MCF 10A (cell line): ENCODE data around the gene SGCG. TPM values are rescaled to one million over a fixed set of nuclear protein-coding genes. Genes with fewer than 3 reads are reported as not detected.

Experiments used
- BruUV-seq: library from RNA; stranded (reverse); fragments of 400-500 nt; replicated peaks from 2 replicates; lab custom pipeline; 2021; lab: Mats Ljungman, UMichigan
- CTCF ChIA-PET: fragments of 300-600 bp; sonication (Branson Sonifier 250); formaldehyde crosslinking; extraction: SDS; loops from one replicate; lab custom pipeline; 2021; ENCODE audit warnings: antibody characterized with exemption, inconsistent platforms; lab: Yijun Ruan, JAX
- POLR2A ChIA-PET: fragments of 300-600, 350-650 bp; sonication (Branson Sonifier 250); formaldehyde crosslinking; extraction: SDS; loops from one replicate; lab custom pipeline; 2020; ENCODE audit warnings: antibody characterized with exemption, inconsistent platforms; lab: Yijun Ruan, JAX
- DNase-seq: peaks from one replicate; pipeline ENCODE4 v3.0.0-alpha.2; 2018; ENCODE audit not compliant: unreplicated experiment
- H3K27ac Mint-ChIP-seq: one replicate; pipeline ENCODE4 v1.8.0; 2022; ENCODE audit warnings: mild to moderate bottlenecking, low read depth, mixed read lengths; ENCODE audit not compliant: unreplicated experiment
- H3K27me3 Mint-ChIP-seq: one replicate; pipeline ENCODE4 v1.8.0; 2022; ENCODE audit warnings: mixed read lengths; ENCODE audit not compliant: insufficient read depth, unreplicated experiment
- H3K36me3 Mint-ChIP-seq: one replicate; pipeline ENCODE4 v1.8.0; 2022; ENCODE audit warnings: mild to moderate bottlenecking, moderate library complexity, mixed read lengths; ENCODE audit not compliant: insufficient read depth, unreplicated experiment
- H3K4me1 Mint-ChIP-seq: one replicate; pipeline ENCODE4 v1.8.0; 2022; ENCODE audit warnings: mixed read lengths; ENCODE audit not compliant: insufficient read depth, unreplicated experiment
- H3K4me3 Mint-ChIP-seq: one replicate; pipeline ENCODE4 v1.8.0; 2022; ENCODE audit warnings: mild to moderate bottlenecking, moderate library complexity, mixed read lengths; ENCODE audit not compliant: unreplicated experiment
- H3K9me3 Mint-ChIP-seq: one replicate; pipeline ENCODE4 v1.8.0; 2022; ENCODE audit warnings: mixed read lengths; ENCODE audit not compliant: unreplicated experiment
- intact Hi-C: fragments of 100-400 bp; cut with micrococcal nuclease; formaldehyde crosslinking; loops from 2 replicates; pipeline ENCODE4 v1.14.1; 2022
- total RNA-seq: library from RNA; stranded (reverse); gene quantifications from 2 replicates; pipeline ENCODE4 v1.2.3, GENCODE V29; 2022
- TF ChIP-seq, protein P1 (sequence below): fragments of 200-600 bp; IDR thresholded peaks from one replicate; pipeline ENCODE4 v1.8.0; 2022; ENCODE audit warnings: antibody characterized with exemption, mild to moderate bottlenecking; ENCODE audit not compliant: unreplicated experiment

SGCG gene
- total RNA-seq, 1 experiment from 2014 or later = not detected

DNA sequence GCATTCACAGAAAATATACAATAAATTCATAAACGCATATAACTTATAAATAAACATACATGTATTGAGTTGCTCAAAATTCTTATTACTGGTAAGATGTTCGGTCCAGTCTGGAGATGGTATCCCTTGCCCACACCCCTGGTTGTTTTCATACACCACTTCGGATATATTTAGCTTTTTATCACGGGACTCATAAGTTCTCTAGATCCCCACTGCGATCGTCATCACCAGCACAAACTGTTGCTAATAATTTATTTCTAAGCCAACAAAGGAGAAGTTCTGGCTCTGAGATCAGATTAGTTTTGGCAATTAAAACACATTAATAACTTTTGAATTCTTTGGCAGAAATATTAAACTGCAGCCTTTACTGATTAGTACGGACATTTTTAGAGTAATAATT is 23.0 kb upstream of the SGCG start:
- Mint-ChIP-seq H3K27me3 (peaks cover 17% of the 10 kb centered on the region), H3K4me3 (no peak overlapping the region), H3K4me1 (peaks cover 5% of the 10 kb centered on the region), H3K36me3 (no peaks in the 10 kb centered on the region), H3K9me3 (no peaks in the 10 kb centered on the region), H3K27ac (no peak overlapping the region)
- ChIA-PET POLR2A (no interaction called here), CTCF (interaction anchor here (0.5 kb wide), 1 partner anchor 333 kb away, joined by 3 read pairs; no protein-coding TSS in a partner anchor)
- no peak for DNase-seq
- no TSS peak for BruUV-seq
- TF ChIP-seq, protein P1, sequence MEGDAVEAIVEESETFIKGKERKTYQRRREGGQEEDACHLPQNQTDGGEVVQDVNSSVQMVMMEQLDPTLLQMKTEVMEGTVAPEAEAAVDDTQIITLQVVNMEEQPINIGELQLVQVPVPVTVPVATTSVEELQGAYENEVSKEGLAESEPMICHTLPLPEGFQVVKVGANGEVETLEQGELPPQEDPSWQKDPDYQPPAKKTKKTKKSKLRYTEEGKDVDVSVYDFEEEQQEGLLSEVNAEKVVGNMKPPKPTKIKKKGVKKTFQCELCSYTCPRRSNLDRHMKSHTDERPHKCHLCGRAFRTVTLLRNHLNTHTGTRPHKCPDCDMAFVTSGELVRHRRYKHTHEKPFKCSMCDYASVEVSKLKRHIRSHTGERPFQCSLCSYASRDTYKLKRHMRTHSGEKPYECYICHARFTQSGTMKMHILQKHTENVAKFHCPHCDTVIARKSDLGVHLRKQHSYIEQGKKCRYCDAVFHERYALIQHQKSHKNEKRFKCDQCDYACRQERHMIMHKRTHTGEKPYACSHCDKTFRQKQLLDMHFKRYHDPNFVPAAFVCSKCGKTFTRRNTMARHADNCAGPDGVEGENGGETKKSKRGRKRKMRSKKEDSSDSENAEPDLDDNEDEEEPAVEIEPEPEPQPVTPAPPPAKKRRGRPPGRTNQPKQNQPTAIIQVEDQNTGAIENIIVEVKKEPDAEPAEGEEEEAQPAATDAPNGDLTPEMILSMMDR = no peak
- intact Hi-C loops = no loop called here

DNA sequence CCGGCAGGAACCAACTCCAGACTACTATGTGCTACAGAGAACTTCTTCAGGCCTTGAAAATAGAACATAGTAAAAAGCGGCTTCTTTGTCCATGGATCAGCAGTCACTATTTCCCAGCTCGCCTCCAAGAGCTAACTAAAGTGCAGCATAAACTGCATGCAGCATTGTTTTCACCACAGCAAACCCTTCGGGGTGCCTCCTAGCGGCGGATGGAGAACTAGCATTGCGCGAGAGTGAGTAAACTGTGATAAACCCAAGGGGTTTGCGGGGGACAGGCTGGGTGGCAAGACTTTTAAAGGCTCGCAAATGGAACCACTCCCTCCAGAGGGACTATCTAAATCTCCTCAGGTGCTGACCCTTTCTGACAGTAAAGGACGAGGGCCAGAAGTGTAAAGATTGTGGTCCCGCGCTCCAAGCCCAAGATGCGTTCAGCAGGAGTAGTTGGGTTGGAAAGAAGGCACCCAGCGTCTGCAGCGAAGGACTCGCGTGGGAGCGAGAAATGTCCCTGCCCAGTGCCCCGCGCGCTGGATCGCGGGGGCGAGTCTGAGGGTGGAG is 21.5 kb upstream of the SGCG start:
- no TSS peak for BruUV-seq
- H3K9me3 Mint-ChIP-seq = no peaks in the 10 kb centered on the region
- peaks cover 5% of the 10 kb centered on the region for H3K4me1 Mint-ChIP-seq
- DNase-seq = peak; percentile 21
- peak overlapping the region; percentile 71 for H3K4me3 Mint-ChIP-seq
- TF ChIP-seq, protein P1 = peak; percentile 30
- CTCF ChIA-PET = interaction anchor here (0.6 to 0.7 kb wide), 2 partner anchors 75 to 707 kb away, joined by 3 read pairs; no protein-coding TSS in a partner anchor
- peaks cover 17% of the 10 kb centered on the region for H3K27me3 Mint-ChIP-seq
- intact Hi-C loops = no loop called here
- H3K36me3 Mint-ChIP-seq = no peaks in the 10 kb centered on the region
- POLR2A ChIA-PET = no interaction called here
- no peak overlapping the region for H3K27ac Mint-ChIP-seq

DNA sequence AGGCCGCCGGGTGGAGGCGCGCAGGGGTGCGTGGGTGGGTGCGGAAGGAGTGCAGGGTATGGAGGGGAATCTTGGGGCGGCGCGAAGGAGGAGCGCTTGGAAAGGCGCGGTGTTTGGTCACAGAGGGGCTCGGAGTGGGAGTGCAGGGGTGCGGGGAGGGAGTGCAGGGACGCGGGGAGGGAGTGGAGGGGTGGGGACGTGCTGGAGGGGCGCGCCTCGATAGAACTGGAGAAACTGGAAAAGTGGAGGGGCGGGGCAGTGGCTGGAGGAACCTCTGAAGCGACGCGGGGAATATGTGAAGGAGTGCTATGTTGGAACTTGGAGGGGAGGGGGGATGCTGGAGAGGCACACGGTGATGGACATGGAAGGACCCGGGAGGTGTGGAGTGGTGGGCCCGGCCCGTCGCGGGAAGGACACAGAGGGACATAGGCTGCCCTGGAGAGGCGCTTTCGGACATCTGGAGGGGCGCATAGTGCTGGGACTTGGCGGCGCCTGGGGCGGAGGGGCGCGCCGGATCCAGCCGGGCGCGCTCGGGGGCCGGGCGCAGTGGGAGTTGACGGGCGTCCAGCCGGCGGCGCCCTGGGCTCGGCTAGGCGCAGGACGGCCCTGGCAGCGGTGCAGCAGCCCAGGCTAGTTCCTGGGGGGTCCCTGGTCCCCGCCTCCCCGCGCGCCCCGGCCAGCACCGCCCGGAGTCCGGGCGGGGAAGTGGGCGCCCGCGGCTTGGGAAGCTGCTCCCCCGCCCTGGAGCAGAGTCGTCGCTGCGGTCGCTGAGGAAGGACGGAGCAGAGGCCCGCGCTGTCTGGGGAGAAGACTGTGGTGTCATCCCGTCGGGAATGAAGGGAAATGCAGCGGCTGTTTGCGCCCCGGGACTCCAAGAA is 20.8 kb upstream of the SGCG start:
- Mint-ChIP-seq H3K4me1 (peaks cover 5% of the 10 kb centered on the region), H3K27ac (no peak overlapping the region), H3K27me3 (peaks cover 17% of the 10 kb centered on the region), H3K36me3 (no peaks in the 10 kb centered on the region), H3K4me3 (peak overlapping the region; percentile 71), H3K9me3 (no peaks in the 10 kb centered on the region)
- intact Hi-C loops = no loop called here
- ChIA-PET POLR2A (no interaction called here), CTCF (interaction anchor here (0.6 kb wide), 1 partner anchor 76 kb away, joined by 3 read pairs; no protein-coding TSS in a partner anchor)
- no TSS peak for BruUV-seq
- TF ChIP-seq, protein P1 = no peak
- no peak for DNase-seq
